ENCODE results near the gene KIAA0586. TPM values are rescaled to one million over a fixed set of nuclear protein-coding genes. Genes with fewer than 3 reads are reported as not detected.
"Not testable (repeated sequence)": the region's sequence is repeated elsewhere in the genome, so short reads cannot be mapped to it uniquely, and the experiment has no call there.

Gene KIAA0586
- total RNA-seq, 2 donors from 2014 or later = 18.0 to 45.7 TPM

DNA sequence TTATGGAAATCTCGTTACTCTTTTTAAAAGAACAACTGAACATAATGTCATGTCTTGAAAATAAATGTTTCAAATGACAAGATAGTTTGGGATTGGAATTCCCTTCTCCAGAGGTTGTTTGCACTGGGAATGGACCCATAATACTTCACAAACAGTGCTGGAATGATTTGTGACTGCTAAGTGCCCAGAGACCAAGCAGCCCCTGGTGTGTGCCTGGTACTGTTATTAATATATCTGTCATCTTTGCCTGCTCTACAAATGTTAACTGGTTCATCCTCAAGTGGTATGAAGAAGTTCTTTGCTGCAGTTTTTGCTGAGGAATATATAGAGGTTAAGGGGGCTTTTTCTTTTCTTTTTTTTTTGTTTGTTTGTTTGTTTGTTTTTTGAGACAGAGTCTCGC is 145.3 kb downstream of the KIAA0586 start:
- Histone ChIP-seq H3K27me3 (replicated peaks; ENCODE audit: insufficient read depth) (no peaks in the 10 kb centered on the region), H3K4me3 (no peak overlapping the region), H3K9me3 (no peaks in the 10 kb centered on the region), H3K27ac (no peak overlapping the region), H3K36me3 (no peaks in the 10 kb centered on the region), H3K4me1 (ENCODE audit: control insufficient read depth in 1 of 2, low read depth in 2 of 2) (peaks cover 0 to 10% of the 10 kb centered on the region in 2 donors)
- no peak for ATAC-seq (ENCODE audit: insufficient number of reproducible peaks, low FRiP score, low read depth)
- TF ChIP-seq, protein P1, sequence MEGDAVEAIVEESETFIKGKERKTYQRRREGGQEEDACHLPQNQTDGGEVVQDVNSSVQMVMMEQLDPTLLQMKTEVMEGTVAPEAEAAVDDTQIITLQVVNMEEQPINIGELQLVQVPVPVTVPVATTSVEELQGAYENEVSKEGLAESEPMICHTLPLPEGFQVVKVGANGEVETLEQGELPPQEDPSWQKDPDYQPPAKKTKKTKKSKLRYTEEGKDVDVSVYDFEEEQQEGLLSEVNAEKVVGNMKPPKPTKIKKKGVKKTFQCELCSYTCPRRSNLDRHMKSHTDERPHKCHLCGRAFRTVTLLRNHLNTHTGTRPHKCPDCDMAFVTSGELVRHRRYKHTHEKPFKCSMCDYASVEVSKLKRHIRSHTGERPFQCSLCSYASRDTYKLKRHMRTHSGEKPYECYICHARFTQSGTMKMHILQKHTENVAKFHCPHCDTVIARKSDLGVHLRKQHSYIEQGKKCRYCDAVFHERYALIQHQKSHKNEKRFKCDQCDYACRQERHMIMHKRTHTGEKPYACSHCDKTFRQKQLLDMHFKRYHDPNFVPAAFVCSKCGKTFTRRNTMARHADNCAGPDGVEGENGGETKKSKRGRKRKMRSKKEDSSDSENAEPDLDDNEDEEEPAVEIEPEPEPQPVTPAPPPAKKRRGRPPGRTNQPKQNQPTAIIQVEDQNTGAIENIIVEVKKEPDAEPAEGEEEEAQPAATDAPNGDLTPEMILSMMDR (IDR thresholded peaks at IDR 0.05) = no peak
- no peak for DNase-seq (ENCODE audit: low spot score)

DNA sequence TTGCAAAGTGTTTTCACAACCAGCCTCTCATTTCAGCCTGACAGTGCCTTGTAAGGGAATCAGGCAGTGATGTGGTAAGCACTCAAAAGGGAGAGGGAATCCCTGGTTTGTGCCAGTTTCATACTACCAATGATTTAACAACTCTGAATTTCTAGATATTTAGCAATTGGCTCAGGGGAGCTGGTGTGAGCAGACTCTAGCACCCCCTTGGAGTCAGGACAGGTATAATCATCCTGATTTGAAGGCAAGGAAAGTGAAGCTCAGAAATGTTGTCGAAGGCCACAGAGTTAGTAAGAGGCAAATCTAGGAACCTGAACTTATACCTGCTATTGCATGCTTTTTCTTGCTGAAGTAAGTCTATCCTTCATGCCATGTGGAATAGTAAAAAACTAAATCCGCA is 147.1 kb downstream of the KIAA0586 start:
- H3K4me1 ChIP-seq (ENCODE audit: control insufficient read depth in 1 of 2, low read depth in 2 of 2) = peaks cover 0 to 10% of the 10 kb centered on the region in 2 donors
- no peak overlapping the region for H3K27ac ChIP-seq
- no peaks in the 10 kb centered on the region for H3K27me3 ChIP-seq (replicated peaks; ENCODE audit: insufficient read depth)
- H3K4me3 ChIP-seq = no peak overlapping the region
- ATAC-seq (ENCODE audit: insufficient number of reproducible peaks, low FRiP score, low read depth) (no peak), DNase-seq (ENCODE audit: low spot score) (no peak)
- TF ChIP-seq, protein P1 (IDR thresholded peaks at IDR 0.05) = peak; percentile 6
- H3K36me3 ChIP-seq = no peaks in the 10 kb centered on the region
- H3K9me3 ChIP-seq = no peaks in the 10 kb centered on the region

DNA sequence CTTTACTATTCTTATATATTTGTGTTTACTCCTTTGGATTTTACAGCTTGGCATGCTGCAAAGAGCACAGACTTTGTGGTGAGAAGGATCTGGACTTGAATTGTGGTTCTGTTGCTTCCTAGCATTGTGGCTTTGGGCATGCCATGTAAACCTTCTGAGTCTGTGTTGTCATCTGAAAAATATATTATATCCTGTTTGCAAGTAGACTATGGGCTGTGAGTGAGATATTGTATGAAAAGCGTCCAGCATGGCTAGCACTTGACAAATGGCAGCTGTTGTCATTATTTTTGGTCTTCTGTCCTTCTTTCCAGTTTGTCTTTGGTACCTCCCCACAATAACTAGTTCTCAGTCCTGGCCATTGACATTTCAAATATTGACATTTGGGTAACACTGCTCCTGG is 148.4 kb downstream of the KIAA0586 start:
- Histone ChIP-seq H3K27ac (no peak overlapping the region), H3K4me3 (no peak overlapping the region), H3K27me3 (replicated peaks; ENCODE audit: insufficient read depth) (no peaks in the 10 kb centered on the region), H3K4me1 (ENCODE audit: control insufficient read depth in 1 of 2, low read depth in 2 of 2) (peaks cover 0 to 10% of the 10 kb centered on the region in 2 donors), H3K9me3 (no peaks in the 10 kb centered on the region), H3K36me3 (no peaks in the 10 kb centered on the region)
- TF ChIP-seq, protein P1 (IDR thresholded peaks at IDR 0.05) = no peak
- ATAC-seq (ENCODE audit: insufficient number of reproducible peaks, low FRiP score, low read depth) = no peak
- no peak for DNase-seq (ENCODE audit: low spot score)

DNA sequence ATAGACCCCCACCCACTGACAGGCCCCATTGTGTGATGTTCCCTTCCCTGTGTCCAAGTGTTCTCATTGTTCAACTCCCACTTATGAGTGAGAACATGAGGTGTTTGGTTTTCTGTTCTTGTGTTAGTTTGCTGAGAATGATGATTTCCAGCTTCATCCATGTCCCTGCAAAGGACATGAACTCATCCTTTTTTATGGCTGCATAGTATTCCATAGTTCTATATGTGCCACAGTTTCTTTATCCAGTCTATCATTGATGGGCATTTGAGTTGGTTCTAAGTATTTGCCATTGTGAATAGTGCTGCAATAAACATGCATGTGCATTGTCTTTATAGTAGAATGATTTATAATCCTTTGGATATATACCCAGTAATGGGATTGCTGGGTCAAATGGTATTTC is 152.5 kb downstream of the KIAA0586 start:
- not testable (repeated sequence) for H3K4me1 ChIP-seq (ENCODE audit: control insufficient read depth in 1 of 2, low read depth in 2 of 2); ATAC-seq (ENCODE audit: insufficient number of reproducible peaks, low FRiP score, low read depth); H3K4me3 ChIP-seq; H3K36me3 ChIP-seq; H3K27me3 ChIP-seq (replicated peaks; ENCODE audit: insufficient read depth); H3K27ac ChIP-seq; DNase-seq (ENCODE audit: low spot score); H3K9me3 ChIP-seq

DNA sequence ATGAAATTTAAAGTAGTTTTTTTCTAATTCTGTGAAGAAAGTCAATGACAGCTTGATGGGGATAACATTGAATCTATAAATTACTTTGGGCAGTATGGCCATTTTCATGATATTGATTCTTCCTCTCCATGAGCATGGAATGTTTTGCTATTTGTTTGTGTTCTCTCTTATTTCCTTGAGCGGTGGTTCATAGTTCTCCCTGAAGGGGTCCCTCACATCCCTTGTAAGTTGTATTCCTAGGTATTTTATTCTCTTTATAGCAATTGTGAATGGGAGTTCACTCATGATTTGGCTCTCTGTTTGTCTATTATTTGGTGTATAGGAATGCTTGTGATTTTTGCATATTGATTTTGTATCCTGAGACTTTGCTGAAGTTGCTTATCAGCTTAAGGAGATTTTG is 153.9 kb downstream of the KIAA0586 start:
- DNase-seq (ENCODE audit: low spot score); H3K4me1 ChIP-seq (ENCODE audit: control insufficient read depth in 1 of 2, low read depth in 2 of 2); H3K9me3 ChIP-seq; H3K27ac ChIP-seq; H3K27me3 ChIP-seq (replicated peaks; ENCODE audit: insufficient read depth); H3K4me3 ChIP-seq; H3K36me3 ChIP-seq; ATAC-seq (ENCODE audit: insufficient number of reproducible peaks, low FRiP score, low read depth): not testable (repeated sequence)

DNA sequence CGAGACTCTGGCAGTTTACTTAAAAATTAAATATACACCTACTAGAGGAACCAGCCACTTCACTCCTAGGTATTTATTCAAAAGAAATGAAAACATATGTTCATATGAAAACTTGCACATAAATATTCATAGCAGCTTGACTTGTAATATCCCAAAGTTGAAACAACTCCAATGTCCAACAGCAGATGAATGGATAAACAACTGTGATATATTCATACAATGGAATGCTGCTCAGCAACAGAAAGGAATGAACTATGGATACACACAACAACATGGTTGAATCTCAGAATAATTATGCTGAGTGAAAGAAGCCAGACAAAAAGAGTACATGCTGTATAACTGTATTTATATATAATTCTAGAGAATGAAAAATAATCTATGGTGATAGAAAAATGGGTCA is 156.9 kb downstream of the KIAA0586 start:
- H3K27me3 ChIP-seq (replicated peaks; ENCODE audit: insufficient read depth) = no peaks in the 10 kb centered on the region
- DNase-seq (ENCODE audit: low spot score) (no peak), ATAC-seq (ENCODE audit: insufficient number of reproducible peaks, low FRiP score, low read depth) (no peak)
- no peak overlapping the region for H3K27ac ChIP-seq
- H3K36me3 ChIP-seq = no peaks in the 10 kb centered on the region
- no peaks in the 10 kb centered on the region for H3K4me1 ChIP-seq (ENCODE audit: control insufficient read depth in 1 of 2, low read depth in 2 of 2)
- peaks cover 2% of the 10 kb centered on the region for H3K9me3 ChIP-seq
- no peak overlapping the region for H3K4me3 ChIP-seq
- TF ChIP-seq, protein P1 (IDR thresholded peaks at IDR 0.05) = no peak

All from thoracic aorta (tissue), 2 donors.